AG08395 (cell line): ENCODE measurements around the gene PTK6.

Experiments used
- DNase-seq: peaks from one replicate; pipeline ENCODE4 v3.0.0; 2012; ENCODE audit warnings: mixed read lengths, low spot score

Gene PTK6

DNA sequence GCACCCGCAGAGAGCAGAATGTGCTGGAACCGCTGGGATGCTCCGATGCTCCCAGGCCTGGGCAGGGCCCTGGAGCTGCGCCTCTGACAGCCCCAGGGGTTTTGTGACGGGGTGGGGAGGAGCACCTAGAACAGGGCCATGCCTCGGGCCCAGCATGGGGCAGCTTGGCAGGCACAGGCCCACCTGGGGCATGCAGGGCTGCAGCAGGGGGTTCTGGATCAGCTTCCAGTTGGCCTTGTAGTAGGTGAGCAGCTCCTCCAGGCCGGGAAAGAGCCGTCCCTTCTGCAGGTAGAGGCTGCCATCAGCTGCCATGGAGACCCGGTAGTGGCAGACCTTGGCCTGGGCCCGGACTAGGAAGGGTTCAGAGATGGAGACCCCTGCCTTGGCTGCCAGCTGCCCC, 6.0 kb upstream of the PTK6 start:
- DNase-seq = no peak

DNA sequence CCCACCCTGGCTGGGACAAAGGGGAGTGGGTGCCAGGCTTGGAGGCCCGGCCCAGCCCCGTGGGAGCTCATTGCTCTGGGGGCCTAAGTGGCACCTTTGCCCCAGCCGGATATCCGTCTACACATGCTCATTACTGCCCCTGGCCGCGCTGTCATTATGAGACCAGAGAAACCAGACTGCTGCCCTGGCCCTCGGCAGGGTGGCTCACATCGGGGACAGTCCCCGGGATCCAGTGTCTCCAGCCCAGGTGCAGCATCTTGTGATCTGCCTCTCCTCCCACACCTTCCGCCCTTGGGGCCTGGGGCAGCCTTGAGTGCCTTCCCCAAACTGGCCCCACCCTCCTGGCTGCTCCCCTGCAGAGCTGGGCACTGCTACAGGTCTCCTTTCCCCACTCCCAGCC, 5.5 kb upstream of the PTK6 start:
- no peak for DNase-seq

DNA sequence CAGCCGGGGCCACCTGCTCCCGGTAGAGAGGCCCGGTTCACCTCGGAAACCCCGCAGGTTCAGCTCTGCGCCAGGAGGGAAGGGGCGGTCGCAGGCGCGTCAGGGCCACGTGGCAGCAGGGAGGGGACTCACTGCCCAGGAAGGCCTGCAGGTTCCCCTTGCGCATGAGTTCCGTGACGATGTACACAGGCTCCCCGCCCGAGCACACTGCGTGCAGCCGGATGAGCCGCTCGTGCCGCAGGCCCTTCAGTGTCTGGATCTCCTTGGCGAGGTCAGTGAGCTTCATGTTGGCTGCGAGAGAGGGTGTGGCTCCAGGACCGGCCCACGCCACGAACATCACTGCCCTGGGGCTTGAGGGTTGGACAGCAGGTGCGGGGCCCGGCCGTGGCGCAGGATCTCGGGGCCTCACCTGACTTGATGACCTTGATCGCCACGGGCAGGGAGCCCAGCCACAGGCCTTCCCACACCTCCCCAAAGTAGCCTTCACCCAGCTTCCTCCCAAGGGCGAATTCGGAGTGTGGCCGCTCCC, 4.9 kb upstream of the PTK6 start:
- no peak for DNase-seq

DNA sequence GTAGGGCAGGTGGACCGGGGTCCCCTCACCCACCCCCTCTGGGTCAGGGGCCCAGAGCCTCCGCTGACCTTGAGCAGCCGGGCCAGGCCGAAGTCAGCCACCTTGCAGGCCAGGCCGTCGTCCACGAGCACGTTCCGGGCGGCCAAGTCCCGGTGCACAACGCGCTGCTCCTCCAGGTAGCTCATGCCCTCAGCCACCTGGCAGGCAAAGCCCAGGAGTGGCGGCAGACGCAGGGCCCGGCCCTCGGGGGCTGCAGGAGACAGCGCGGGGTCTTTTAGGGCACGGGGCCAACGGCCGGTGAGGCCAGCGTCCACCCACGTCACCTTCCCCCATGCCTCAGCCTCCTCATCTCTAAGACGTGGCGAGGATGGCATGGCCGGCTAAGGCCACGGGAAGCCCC, 4.2 kb upstream of the PTK6 start:
- no peak for DNase-seq

DNA sequence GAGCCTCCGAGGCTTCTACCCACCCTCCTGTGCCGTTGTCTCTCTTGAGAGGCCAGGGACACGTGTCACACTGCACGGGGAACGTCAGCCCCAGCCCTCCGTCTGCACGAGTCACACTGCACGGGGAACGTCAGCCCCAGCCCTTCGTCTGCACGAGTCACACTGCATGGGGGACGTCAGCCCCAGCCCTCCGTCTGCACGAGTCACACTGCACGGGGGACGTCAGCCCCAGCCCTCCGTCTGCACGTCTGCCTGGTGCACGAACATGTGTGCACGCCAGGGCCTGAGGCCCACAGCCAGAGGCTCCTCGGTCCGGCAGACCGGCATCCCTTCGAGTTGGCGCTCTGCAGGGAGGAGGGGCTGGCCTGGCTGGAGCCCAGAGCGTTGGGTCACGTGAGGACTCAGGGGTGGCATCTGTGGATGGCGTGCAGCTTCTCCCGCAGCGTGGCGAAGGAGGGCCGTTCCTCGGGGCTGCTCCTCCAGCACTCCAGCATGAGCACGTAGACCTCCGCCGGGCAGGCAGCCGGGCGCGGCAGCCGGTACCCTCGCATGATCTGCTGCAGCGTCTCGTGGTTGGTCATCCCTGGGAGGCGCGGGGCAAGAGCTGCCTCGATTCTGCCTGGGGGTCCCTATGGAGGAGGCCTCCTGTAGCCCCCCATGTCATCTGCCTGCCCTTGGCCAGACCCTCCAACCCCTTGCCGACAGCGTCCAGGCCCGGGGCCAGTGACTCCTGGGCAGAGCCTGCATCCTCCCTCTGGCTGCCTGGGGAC, 3.4 kb upstream of the PTK6 start:
- peak; percentile 65 for DNase-seq

DNA sequence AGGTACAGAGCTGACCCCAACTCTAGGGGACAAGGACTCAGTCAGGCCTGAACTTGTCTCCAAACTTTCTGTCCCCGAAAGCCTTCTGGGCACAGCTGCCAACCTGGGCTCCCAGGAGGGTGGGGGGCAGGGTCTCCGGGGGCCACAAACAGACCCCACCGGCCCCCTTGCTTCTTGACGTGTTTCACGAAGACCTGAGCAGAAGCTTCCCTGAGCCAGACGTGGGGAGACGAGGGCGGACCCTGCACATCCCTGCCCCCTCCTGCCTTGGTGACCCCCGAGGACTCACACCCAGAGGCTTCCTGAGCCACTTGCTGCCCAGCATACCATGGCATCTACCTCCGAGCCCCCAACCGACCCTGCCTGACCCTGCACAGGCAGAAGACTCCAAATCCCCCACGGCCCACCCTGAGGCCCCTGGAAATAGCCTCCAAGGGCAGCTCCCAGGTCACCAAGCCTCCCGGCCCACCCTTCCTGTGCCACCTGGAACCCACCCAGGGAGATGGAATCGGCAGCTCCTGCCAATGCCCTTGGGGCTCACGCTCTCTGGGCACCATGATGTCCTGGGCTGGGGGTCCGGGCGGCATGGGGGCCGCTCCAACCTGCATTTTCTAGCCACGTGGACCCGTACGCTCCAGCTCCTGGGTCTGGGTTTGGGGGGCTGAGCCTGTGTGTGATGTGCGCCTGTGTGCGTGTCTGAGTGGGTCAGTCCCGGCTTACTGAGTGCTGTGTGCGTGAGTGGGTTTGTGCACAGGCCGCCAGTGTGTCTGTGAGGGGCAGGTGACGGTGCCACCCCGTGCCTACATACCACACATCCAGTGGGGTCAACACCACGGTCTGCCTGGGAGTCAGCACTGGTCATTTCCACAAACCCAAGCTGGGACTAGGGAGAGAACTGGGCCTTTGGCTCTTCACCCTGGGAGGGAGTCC, 2.5 kb upstream of the PTK6 start:
- no peak for DNase-seq

DNA sequence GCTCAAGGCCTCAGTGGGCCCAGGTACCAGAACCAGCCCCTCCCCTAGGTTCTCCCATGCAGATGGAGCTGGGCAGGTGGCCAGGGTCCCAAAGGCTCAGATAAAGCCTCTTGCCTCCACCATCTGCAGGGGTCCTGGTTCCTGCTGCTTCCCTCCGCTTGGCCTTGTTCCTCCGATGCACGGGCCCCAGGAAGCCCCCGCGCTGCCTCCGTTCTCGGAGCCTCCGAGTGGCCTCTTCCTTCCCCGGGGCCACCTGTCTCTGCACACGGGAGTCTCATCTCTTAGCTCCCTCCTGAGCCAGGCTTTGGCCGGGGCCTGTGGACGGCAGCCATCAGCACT, 1.9 kb upstream of the PTK6 start:
- DNase-seq = no peak

DNA sequence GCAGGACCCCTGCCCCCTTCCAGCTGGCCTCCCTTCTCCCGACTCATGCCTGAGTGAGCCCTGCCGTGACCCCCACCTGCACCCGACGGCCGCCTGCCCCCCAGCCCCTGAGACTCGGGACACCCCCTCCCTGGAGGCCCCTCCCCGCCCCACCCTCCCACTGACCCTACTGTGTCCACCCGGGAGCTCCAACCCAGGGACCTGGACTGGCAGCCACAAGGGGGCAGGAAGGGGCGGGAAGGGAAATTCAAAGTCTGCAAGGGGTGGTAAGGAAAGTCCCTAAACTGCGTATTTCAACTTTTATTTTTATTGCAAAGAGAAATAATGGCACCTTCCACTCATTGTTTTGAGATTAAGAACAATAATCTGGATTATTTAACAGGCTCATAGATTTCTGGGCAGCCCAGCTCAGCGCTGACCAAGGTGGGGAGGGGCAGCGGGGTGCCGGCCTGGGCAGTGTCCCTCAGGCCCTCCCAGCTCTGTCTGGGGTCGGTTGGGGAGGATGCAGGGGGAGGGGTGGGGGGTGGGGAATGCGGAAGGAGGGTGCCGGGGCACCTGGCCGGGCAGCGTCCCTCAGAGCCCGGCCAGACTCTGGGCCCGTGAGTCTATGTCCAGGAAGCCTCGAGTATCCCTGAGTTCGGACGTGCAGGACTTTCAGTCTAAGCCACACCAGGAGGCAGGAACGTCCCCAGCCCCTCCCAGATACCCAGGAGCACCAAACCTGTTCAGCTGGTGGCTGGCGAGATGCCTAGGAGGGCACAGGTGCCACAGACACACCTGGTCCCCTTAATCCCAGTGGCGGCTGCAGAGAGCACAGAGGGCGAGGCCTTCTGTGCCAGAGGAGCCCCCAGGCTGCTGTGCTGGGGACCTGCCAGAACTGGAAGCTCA, 1.3 kb upstream of the PTK6 start:
- no peak for DNase-seq

DNA sequence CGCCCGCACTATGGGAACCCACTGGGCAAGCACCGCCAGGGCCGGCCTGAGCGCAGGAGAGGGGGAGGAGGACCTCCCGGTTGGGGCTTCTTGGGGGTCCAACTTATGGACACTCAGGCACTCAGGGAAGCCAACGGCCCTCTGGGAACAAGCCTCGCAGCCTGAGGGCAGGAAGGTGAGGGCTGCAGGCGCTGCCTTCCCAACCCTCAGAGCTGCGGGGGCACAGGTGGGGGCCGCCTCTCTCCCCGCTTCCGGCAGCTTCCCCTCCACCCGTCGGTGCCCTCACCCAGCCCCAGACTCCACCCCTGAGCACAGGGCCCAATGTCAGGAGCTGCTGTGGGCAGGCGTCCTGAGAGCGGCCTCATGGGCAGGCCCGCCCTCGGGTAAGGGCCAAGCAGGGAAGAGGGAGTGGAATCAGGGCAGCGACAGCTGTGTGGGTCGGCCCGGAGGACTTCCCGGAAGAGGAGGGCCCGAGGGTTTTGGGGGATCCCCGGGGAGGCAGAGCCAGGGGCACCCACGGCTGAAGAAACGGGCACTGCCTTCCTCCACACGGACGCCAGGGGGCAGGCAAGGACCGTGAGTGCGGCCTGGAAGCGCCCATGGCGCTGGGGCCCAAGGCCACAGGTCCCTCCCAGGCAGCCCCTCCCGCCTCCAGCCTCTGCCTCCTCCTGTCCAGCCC, 488 bp upstream of the PTK6 start:
- peak; percentile 97 for DNase-seq

DNA sequence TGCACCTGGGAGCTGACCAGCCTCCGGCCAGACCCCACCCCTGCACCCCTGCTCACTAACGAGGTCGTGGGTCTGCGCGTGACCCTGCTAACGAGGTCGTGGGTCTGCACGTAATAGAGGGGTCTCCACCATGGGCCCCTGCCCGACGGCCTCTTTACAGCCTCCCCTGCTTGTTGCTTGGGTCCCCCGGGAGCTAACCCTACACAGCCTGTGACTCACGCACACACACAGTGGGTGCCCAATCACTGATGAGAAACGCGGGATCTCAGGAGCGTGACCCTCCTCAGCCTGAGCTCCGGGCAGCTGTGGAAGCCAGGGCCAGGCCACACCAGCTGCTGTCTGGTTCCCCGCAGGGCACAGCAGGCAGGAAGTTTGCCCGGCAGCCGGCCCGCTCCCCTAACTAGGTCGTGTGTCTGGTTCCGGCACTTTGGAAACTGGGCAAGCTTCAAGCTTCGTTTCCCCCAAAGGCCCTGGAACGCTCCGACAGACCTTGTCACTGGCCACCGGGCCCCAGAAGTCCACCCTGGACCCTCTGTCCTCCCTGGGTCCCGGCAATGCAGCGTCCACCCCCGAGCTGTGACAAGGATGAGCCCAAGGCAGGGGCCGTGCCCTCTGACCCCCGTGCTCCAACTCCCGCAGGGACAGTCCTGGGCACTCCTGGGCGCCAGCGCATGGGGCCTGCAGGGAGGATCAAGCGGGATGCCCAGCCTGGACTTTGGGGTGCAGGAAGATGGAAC, 767 bp downstream of the PTK6 start:
- DNase-seq = peak; percentile 81

DNA sequence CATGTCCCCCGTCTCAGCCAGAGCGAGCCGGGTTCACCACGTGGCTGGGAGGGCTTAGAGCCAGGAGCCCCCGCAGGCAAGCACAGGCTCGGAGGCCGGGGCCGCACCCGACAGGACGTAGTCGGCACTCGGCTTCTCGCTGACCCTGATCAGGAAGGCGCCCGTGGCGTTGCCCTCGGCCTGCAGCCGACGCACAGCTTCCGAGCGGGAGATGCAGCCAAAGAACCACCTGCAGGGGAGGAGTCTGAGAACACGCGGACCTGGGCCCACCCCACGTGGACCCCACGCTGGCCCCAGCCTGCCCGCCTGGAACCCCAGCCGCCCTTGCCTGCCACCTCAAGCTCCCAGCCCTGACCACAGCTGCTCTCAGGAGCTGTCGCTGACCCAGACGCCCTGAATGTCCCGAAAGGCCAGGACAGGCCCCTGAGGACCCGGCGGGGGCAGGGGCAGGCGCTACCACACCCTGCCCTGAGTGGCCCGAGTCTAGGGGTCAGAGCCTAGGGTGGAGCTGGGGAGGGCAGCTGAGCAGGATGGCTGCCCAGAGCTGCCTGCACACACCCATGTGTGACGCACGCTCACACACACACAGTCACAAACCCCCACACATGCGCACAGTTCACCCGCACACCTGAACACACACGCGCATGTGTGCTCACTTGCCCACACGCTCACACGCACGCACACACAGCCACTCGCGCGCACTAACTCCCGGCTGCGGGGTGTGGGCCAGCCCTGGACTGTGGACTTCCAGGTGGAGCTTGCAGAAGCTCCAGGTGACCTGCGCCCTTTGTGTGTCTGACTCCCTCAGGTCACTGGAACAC, 2.1 kb downstream of the PTK6 start:
- peak; percentile 21 for DNase-seq

DNA sequence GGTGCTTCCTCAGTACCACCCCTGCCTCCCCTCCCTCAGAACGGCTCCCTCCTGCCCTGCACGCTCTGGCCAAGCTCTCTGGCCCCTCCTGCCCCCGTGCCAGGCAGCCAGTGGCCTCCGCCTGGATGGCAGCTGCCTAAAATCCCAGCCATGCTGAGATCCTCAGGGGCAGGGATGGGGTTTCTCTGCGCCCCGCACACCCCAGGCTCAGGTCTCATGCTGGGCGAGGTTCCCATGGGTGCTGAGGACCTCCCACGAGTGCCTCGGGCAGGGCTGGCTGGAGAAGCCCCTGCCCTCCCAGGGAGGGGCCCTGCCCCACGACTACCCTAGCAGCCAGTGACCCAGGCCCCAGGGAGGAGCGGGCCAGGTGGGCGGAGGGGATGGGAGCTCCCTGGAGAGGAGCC, 2.7 kb downstream of the PTK6 start:
- no peak for DNase-seq

DNA sequence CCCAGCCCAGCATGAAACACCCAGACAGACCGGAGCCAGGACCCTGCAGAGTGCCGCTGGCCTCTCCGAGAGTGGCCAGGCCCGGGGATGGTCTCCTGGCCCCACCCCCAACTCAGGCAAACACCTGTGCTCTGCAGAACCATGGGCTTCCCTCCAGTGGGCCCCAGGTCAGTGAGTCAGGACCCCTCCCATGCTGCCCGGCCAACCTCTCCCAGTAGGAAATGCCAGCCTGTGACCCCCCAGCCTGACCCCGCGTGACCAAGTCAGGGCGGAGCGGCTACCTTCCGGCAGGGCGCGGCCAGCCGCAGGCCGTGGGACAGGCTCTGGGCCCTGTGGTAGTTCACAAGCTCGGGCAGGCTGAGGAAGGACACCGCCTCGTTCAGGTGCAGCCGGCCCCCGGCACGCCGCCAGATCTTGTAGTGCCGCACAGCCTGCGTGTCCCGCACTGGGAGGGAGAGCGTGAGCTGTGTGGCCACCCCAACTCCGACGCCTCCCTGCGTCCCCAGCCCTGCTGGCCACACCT, 3.2 kb downstream of the PTK6 start:
- DNase-seq = no peak

DNA sequence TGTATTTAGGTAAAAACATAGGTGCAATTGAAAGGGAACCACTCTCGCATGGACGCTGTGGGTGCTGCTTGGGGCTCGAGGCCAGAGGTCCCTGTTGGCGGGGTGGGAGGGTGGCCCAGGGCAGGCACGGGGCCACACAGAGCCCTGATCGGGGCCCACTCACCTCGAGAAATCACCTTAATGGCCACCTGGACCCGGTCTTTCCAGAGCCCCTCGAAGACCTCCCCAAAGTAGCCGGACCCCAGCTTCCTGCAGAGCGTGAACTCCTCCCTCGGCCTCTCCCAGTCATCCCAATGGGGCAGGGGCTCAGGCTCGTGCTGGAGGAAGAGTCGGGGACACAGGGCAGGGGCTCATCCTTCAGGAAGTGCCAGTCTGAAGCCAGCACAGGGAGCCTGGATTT, 3.8 kb downstream of the PTK6 start:
- no peak for DNase-seq

DNA sequence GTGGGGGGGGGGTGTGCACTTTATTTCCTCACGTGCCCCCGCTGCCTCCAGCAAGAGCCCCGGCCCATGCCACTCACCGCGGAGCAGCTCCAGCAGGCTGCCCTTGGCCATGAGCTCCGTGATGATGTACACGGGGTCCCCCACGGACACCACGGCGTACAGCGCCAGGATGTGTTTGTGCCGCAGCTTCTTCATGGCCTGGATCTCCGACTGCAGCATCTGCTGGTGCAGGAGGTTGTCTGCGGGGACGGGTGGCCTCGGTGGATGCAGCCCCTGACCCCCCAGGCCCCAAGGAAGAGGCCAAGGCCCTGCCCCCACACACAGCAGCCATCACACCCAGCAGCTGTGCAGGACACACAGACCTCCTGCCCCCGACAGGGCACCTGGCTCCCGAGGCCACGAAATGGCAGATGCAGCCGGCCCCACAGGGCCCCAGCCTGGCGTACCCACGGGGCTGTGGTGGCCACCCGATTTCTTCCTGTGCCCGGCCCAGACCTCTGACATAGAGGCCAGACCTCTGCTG, 4.7 kb downstream of the PTK6 start:
- no peak for DNase-seq

DNA sequence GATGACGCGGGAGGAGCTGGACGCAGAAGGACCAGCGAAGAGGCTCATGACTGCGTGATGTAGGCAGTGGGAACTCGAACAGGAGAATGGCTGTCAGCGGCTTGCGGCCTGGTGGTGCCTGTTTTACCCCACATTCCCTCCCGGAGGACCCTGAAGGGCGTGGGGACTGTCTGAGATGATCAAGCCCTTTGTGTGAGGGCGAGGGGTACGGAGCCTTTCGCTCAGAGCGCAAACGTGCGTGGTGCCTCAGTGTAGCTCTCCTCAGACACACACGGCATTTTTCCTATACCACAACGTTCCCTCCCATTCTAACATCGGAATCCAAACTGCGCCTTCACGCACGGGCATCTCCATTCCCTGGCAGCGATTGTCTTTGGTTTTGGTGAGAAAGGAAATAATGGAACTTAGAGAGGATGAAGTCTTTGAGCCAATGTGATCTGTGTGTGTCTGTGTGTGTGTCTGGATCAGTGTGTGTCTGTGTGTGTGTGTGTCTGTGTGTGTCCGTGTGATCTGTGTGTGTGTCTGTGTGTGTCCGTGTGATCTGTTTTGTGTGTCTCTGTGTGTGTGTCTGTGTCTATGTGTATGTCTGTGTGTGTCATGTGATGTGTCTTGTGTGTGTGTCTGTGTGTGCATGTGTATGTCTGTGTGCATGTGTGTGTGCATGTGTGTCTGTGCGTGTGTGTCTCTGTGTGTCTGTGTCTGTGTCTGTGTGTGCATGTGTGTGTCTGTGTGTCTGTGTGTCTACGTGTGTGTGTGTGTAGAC, 5.3 kb downstream of the PTK6 start:
- DNase-seq = no peak

DNA sequence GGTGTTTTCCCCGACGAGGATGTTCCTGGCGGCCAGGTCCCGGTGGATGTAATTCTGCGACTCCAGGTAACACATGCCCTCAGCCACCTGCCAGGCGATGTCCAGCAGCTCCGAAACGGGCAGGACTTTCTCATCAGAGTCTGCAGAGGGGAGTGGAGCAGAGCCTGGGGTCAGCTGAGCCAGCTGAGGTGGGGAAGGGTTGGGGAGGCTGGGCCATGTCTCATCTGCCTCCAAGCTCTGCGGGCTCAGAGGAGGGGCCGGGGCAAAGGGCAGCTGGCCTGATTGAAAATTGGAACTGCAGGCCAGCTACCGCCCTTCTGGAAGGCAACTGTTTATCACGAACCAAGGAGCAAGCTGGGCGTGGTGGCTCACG, 6.4 kb downstream of the PTK6 start:
- DNase-seq = no peak

DNA sequence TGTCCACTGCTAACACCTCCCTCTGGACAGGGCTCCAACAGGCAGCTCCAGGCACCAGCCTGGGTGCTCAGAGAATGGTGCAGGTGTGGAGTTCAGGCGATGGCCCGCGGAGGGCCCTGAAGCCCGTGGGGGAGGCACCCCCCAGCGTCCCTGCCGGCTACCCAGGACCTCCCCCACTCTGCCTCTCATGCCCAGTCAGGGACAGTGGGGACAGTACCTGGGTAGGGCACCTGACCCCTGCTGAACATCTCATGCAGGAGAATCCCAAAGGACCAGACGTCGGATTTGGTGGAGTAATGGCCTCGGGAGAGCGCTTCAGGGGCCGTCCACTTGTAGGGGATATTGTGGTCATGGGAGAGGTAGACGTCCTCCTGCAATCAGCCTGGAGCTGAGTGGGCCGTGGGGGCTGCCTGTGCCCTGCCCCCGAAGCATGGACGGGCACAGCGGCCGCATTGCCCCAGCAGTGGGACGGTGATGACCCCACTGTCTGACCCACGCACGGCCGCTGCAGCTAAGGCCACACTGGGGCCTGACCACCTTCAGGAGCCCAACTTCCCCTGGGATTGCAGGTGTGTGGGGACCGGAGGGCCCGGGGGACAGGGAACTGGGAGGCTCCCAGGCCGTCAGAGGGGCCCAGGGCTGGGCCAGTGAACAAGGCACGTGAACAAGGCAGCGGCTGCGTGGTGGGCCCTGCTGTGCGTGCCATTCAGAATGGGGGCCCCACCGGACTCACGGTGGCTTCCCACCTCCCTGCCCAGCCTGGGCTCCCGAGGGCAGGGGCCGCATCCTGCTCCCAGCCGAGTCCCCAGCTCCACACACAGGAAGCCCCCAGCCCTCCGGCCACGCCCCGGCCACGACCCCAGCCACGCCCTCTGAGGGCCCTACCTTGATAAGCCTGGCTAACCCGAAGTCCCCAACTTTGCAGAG, 7.1 kb downstream of the PTK6 start:
- no peak for DNase-seq
